Endothelial cell of umbilical vein (primary cell): ENCODE measurements around the gene PRKCZ. TPM values are rescaled to one million over a fixed set of nuclear protein-coding genes. Genes with fewer than 3 reads are reported as not detected.

Experiments
- BruUV-seq: library from RNA; stranded (reverse); fragments of 400-500 nt; replicated peaks from 2 replicates; lab custom pipeline; 2021; lab: Mats Ljungman, UMichigan
- CTCF ChIA-PET: fragments of 300-600, 350-600 bp; sonication (Branson Sonifier 250); formaldehyde crosslinking; loops from one replicate; lab custom pipeline; 2021; ENCODE audit warnings: antibody characterized with exemption, inconsistent platforms; lab: Charles Lee
- POLR2A ChIA-PET: fragments of 300-600, 350-600 bp; sonication (Branson Sonifier 250); formaldehyde crosslinking; loops from one replicate; lab custom pipeline; 2021; ENCODE audit warnings: antibody characterized with exemption, inconsistent platforms; lab: Charles Lee
- DNase-seq: peaks from one replicate; pipeline ENCODE4 v3.0.0-alpha.2; 2011; ENCODE audit warnings: low read depth, low spot score
- FAIRE-seq: peaks from 2 replicates; lab custom pipeline; 2011; peaks lifted over from hg19 to GRCh38; lab: Jason Lieb, UNC
- H2AFZ ChIP-seq: 2 replicates; pipeline ENCODE4 v1.6.0; 2012; ENCODE audit warnings: low read depth, low read length, control low read depth, inconsistent platforms
- H3K27ac ChIP-seq: 2 replicates; pipeline ENCODE4 v1.5.1; 2011; ENCODE audit warnings: low read depth, mild to moderate bottlenecking, control low read depth, low read length, moderate library complexity; ENCODE audit not compliant: insufficient read depth
- H3K27me3 ChIP-seq, 2 experiments: 2 replicates each; pipeline versions ENCODE4 v1.6.0 to v1.6.1; 2011; ENCODE audit warnings: low read length in 2 of 2, mixed read lengths in 1 of 2; ENCODE audit not compliant: control insufficient read depth in 2 of 2, insufficient read depth in 2 of 2
- H3K36me3 ChIP-seq, 2 experiments: 2 replicates in 1 of 2; 3 replicates in 1 of 2; pipeline ENCODE4 v1.5.1; 2011; ENCODE audit warnings: low read length in 2 of 2, mild to moderate bottlenecking in 1 of 2, moderate library complexity in 1 of 2; ENCODE audit not compliant: control insufficient read depth in 2 of 2, insufficient read depth in 2 of 2; ENCODE audit errors: extremely low read depth in 1 of 2
- H3K4me1 ChIP-seq: 3 replicates; pipeline ENCODE4 v1.5.1; 2011; ENCODE audit warnings: mild to moderate bottlenecking, low read length; ENCODE audit not compliant: control insufficient read depth, insufficient read depth; ENCODE audit errors: extremely low read depth
- H3K4me2 ChIP-seq: 2 replicates; pipeline ENCODE4 v1.6.1; 2011; ENCODE audit warnings: low read length, control low read depth, mixed read lengths; ENCODE audit not compliant: insufficient read depth
- H3K4me3 ChIP-seq, 3 experiments: fragments of 200-600 bp in 1 of 3; sonication (generic), shearing (Covaris generic) in 1 of 3; replicated peaks in 1 of 3; 2 replicates each; pipeline ENCODE4 v1.5.1; 2011 to 2016; ENCODE audit warnings: control low read depth in 3 of 3, low read length in 3 of 3, mild to moderate bottlenecking in 2 of 3, inconsistent platforms in 1 of 3, low read depth in 1 of 3, moderate library complexity in 1 of 3; ENCODE audit not compliant: insufficient read depth in 1 of 3
- H3K79me2 ChIP-seq: 2 replicates; pipeline ENCODE4 v1.6.0; 2012; ENCODE audit warnings: low read length, inconsistent platforms; ENCODE audit not compliant: control insufficient read depth, insufficient read depth
- H3K9ac ChIP-seq: replicated peaks from 2 replicates; pipeline ENCODE3; 2011; ENCODE audit warnings: low read length, control low read depth; ENCODE audit not compliant: insufficient read depth; ENCODE audit errors: extremely low read depth
- H3K9me1 ChIP-seq: replicated peaks from 3 replicates; pipeline ENCODE4 v1.6.0; 2011; ENCODE audit warnings: mild to moderate bottlenecking, low read length; ENCODE audit not compliant: control insufficient read depth, insufficient read depth; ENCODE audit errors: extremely low read depth
- H3K9me3 ChIP-seq: replicated peaks from 2 replicates; pipeline ENCODE4 v1.5.1; 2012; ENCODE audit warnings: low read length, inconsistent platforms; ENCODE audit not compliant: control insufficient read depth, insufficient read depth
- H4K20me1 ChIP-seq: replicated peaks from 2 replicates; pipeline ENCODE3; 2011; ENCODE audit warnings: mild to moderate bottlenecking, low read length; ENCODE audit not compliant: control insufficient read depth, insufficient read depth; ENCODE audit errors: extremely low read depth
- CTCF ChIP-seq, 2 donors: IDR thresholded peaks; 1 replicate in 1 of 2; 2 replicates in 1 of 2; pipeline ENCODE4 v1.5.1; 2011; ENCODE audit warnings: low read length in 2 of 2, mild to moderate bottlenecking in 2 of 2, moderate library complexity in 2 of 2, control low read depth in 1 of 2, inconsistent platforms in 1 of 2, low read depth in 1 of 2; ENCODE audit not compliant: insufficient read depth in 1 of 2; ENCODE audit errors: extremely low read depth in 1 of 2
- EZH2 ChIP-seq: IDR thresholded peaks from 2 replicates; pipeline ENCODE4 v1.6.1; 2012; ENCODE audit warnings: borderline replicate concordance, low read depth, mild to moderate bottlenecking, moderate library complexity, low read length, inconsistent platforms; ENCODE audit not compliant: severe bottlenecking
- FOS ChIP-seq: IDR thresholded peaks from 2 replicates; pipeline ENCODE4 v1.6.1; 2011; ENCODE audit warnings: mild to moderate bottlenecking, low read length, moderate library complexity, borderline replicate concordance; ENCODE audit not compliant: insufficient read depth
- GATA2 ChIP-seq: IDR thresholded peaks from 2 replicates; pipeline ENCODE4 v1.7.0; 2011; ENCODE audit warnings: low read depth, mild to moderate bottlenecking, moderate library complexity, mixed read lengths, low read length; ENCODE audit not compliant: insufficient read length, insufficient read depth
- JUN ChIP-seq: IDR thresholded peaks from 2 replicates; pipeline ENCODE4 v1.6.1; 2011; ENCODE audit warnings: borderline replicate concordance, low read depth; ENCODE audit not compliant: insufficient read length, insufficient read depth
- MAX ChIP-seq: IDR thresholded peaks from 2 replicates; pipeline ENCODE4 v1.6.1; 2011; ENCODE audit not compliant: insufficient read depth, insufficient read length
- MYC ChIP-seq: IDR thresholded peaks from one replicate; pipeline ENCODE4 v1.6.1; 2011; ENCODE audit warnings: mild to moderate bottlenecking, low read depth, low read length
- POLR2A ChIP-seq: IDR thresholded peaks from 2 replicates; pipeline ENCODE4 v1.6.1; 2012; ENCODE audit warnings: low read depth, mild to moderate bottlenecking, control low read depth, low read length
- POLR2AphosphoS5 ChIP-seq: IDR thresholded peaks from 2 replicates; pipeline ENCODE4 v1.6.1; 2012; ENCODE audit warnings: low read depth, mild to moderate bottlenecking, control low read depth, low read length, moderate library complexity; ENCODE audit not compliant: insufficient read depth
- dilution Hi-C: fragments of 300-500 bp; cut with MboI; formaldehyde crosslinking; loops from one replicate; pipeline ENCODE4 v1.15.0; 2019; ENCODE audit warnings: low sequenced_read_pairs; ENCODE audit not compliant: extremely low pct_ligation_motif_present
- intact Hi-C: fragments of 100-400 bp; cut with micrococcal nuclease; formaldehyde crosslinking; loops from one replicate; pipeline ENCODE4 v1.10.0; 2022
- polyA plus RNA-seq, 4 experiments: library from polyadenylated mRNA; depleted of rRNA in 3 of 4; stranded (reverse) in 3 of 4; unstranded in 1 of 4; fragments of >200 nt; gene quantifications; 2 replicates each; pipeline versions ENCODE4 v1.2.1 to v1.2.3, GENCODE V29; 2011 to 2012; ENCODE audit warnings: missing spikeins in 1 of 4
- total RNA-seq: library from RNA; stranded (reverse); gene quantifications from 2 replicates; pipeline ENCODE4 v1.2.3, GENCODE V29; 2021

Gene PRKCZ
- total and polyA plus RNA-seq, 2 donors (not counting 3 experiments of a cell fraction or from before 2014, with no cell fraction given) = 0.22 to 1.7 TPM

- Histone ChIP-seq H4K20me1 (no peaks in the 10 kb centered on the region), H3K9me1 (no peaks in the 10 kb centered on the region), H3K27me3 (no peaks in the 10 kb centered on the region), H3K27ac (no peak overlapping the region), H2AFZ (no peak overlapping the region), H3K4me1 (no peaks in the 10 kb centered on the region), H3K79me2 (no peaks in the 10 kb centered on the region), H3K4me3 (no peak overlapping the region), H3K4me2 (no peak overlapping the region), H3K36me3 (no peaks in the 10 kb centered on the region), H3K9me3 (no peaks in the 10 kb centered on the region), H3K9ac (no peak overlapping the region)
- CTCF ChIA-PET = interaction anchor here (1.3 to 2.6 kb wide), 3 partner anchors 17 to 33 kb away, joined by 7 to 49 read pairs (median 12); no protein-coding TSS in a partner anchor
- intact Hi-C loops = no loop called here
- dilution Hi-C loops = no loop called here
- DNase-seq (no peak), FAIRE-seq (no peak)
- no peak for TF ChIP-seq CTCF (IDR thresholded peaks at IDR 0.05; ENCODE audit: extremely low read depth in 1 of 2, insufficient read depth in 1 of 2, low read depth in 1 of 2, low read length in 2 of 2)
- no peak for TF ChIP-seq POLR2A
- no peak for TF ChIP-seq FOS
- no peak for TF ChIP-seq MYC
- TF ChIP-seq MAX = no peak
- no peak for TF ChIP-seq POLR2AphosphoS5
- no peak for TF ChIP-seq GATA2
- TF ChIP-seq JUN = no peak
- no peak for TF ChIP-seq EZH2
- POLR2A ChIA-PET = no interaction called here
- no TSS peak for BruUV-seq
These were observed 90.8 kb downstream of the PRKCZ start for GRCh38 chr1:2141025-2141424.
